Measurements from ENCODE around the gene HOXB3. TPM values are rescaled to one million over a fixed set of nuclear protein-coding genes. Genes with fewer than 3 reads are reported as not detected.

HOXB3 gene
- total RNA-seq, 1 experiment from 2014 or later, result not detected

DNA sequence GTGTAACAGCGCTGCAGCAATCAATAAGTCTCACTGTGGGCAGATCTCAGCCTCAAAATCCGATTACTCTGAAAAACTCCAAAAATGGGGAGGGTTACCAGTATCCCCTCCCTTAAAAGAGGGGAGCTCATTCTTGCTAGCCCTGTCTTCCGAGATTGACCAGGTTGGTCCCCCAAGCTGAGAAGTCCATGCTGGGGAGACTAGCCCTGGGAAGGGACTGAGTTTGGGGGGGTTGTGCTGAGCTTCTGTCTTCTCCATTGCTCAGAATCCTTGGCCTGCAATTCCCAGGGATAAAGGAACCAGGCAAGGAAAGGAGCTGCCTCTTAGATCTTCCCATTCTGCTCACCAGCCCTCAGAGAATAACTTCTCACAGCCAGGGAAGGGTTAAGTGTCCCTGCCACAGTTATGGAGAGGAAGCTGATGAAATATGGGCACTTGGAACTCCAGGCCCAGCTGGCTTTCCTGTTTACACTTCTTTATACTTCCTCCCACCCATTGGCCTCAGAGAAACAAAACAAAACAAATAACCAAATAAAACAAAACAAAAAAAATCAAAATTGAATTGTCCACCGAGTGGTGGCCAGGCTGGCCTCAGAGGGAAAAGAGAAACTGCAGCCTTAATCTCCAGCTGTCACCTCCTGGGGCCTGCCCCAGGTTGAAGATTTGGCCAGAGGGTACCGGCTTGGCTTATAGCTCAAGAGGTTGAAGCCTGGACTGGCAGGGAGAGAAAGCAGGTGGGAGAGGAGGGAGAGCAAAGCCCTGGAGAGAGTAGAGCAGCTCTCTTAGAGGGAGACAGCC lies 2.6 kb downstream of the HOXB3 start:
- no peak for TF ChIP-seq CTCF (conservative IDR thresholded peaks at IDR 0.05)
- Histone ChIP-seq H3K14ac (ENCODE audit: insufficient read depth, low read length) (no peak overlapping the region), H2BK12ac (ENCODE audit: insufficient read length, low read depth, low read length) (no peak overlapping the region), H3K23me2 (ENCODE audit: insufficient read length, low read depth, low read length, poor library complexity, severe bottlenecking) (peaks cover 3% of the 10 kb centered on the region), H3K79me2 (ENCODE audit: insufficient read depth, low read length) (no peaks in the 10 kb centered on the region), H2BK20ac (ENCODE audit: low read depth, low read length, poor library complexity, severe bottlenecking) (no peak overlapping the region), H4K91ac (ENCODE audit: insufficient read length, low read depth, low read length) (no peak overlapping the region), H3K4me2 (ENCODE audit: insufficient read depth, insufficient read length, low read length) (no peak overlapping the region), H2AK5ac (ENCODE audit: insufficient read length, low read length) (no peak overlapping the region), H4K5ac (ENCODE audit: insufficient read length, low read depth, low read length) (no peak overlapping the region), H3K9me3 (ENCODE audit: control insufficient read depth, low read depth, low read length) (no peaks in the 10 kb centered on the region), H4K20me1 (ENCODE audit: control insufficient read depth, insufficient read depth, insufficient read length) (no peaks in the 10 kb centered on the region), H2BK5ac (ENCODE audit: insufficient read length, low read length) (no peak overlapping the region), H4K8ac (replicated peaks; ENCODE audit: insufficient read length, low read depth, low read length) (no peak overlapping the region), H3K4ac (ENCODE audit: low read depth, low read length) (no peak overlapping the region), H3K56ac (ENCODE audit: insufficient read length, low read depth, low read length) (no peak overlapping the region), H3K27ac (ENCODE audit: insufficient read length, low read depth, low read length) (no peak overlapping the region), H3K9ac (ENCODE audit: extremely low read depth, insufficient read length, low read length) (no peak overlapping the region), H2BK15ac (ENCODE audit: low read depth, low read length) (no peak overlapping the region), H2BK120ac (ENCODE audit: low read depth, low read length, poor library complexity, severe bottlenecking) (no peak overlapping the region), H3K4me1 (ENCODE audit: insufficient read depth, low read length) (no peaks in the 10 kb centered on the region), H3K18ac (ENCODE audit: insufficient read length, low read depth, low read length) (no peak overlapping the region), H3T11ph (ENCODE audit: low read length) (no peak overlapping the region), H3K23ac (ENCODE audit: insufficient read length, low read depth, low read length) (no peak overlapping the region), H2AFZ (ENCODE audit: low read length) (no peak overlapping the region), H3K79me1 (ENCODE audit: insufficient read depth, low read depth, low read length, poor library complexity, severe bottlenecking) (no peaks in the 10 kb centered on the region), H3K27me3 (ENCODE audit: insufficient read depth, low read length) (peaks cover 100% of the 10 kb centered on the region)
- no peak overlapping the region for H3K27ac Mint-ChIP-seq
- peaks cover 100% of the 10 kb centered on the region for H3K27me3 Mint-ChIP-seq (ENCODE audit: low read depth)
- no CpG with 5 or more reads among the region's 5 CpGs for WGBS (ENCODE audit: extremely low coverage, insufficient read length, low lambda C conversion rate)
- H3K9me3 Mint-ChIP-seq, result peaks cover 7 to 14% of the 10 kb centered on the region in 2 experiments; a peak in 3 of 5 replicates
- no peaks in the 10 kb centered on the region; a peak in 1 of 7 replicates for H3K36me3 Mint-ChIP-seq (ENCODE audit: insufficient read depth in 1 of 3, low read depth in 3 of 3)
- DNase-seq, result no peak
- no peak overlapping the region for H3K4me3 Mint-ChIP-seq
- peaks cover 13 to 24% of the 10 kb centered on the region in 2 experiments for H3K4me1 Mint-ChIP-seq
